H1 (cell line): ENCODE data around the gene TAPBPL. TPM values are rescaled to one million over a fixed set of nuclear protein-coding genes. Genes with fewer than 3 reads are reported as not detected.

ENCODE experiments used
- CTCF ChIA-PET: fragments of 300-600 bp; sonication (Branson Sonifier 250); formaldehyde crosslinking; loops from one replicate; lab custom pipeline; 2021; ENCODE audit not compliant: partially characterized antibody; lab: Charles Lee
- POLR2A ChIA-PET: fragments of 300-600 bp; sonication (Branson Sonifier 250); formaldehyde crosslinking; loops from one replicate; lab custom pipeline; 2021; ENCODE audit warnings: inconsistent platforms; ENCODE audit not compliant: partially characterized antibody; lab: Charles Lee
- DNase-seq, 2 experiments: peaks; one replicate each; pipeline versions ENCODE4 v3.0.0 to v3.0.0-alpha.2; 2010 to 2022; ENCODE audit warnings: low spot score in 2 of 2, low read depth in 1 of 2, mixed read lengths in 1 of 2
- FAIRE-seq: peaks from 2 replicates; lab custom pipeline; 2011; peaks lifted over from hg19 to GRCh38; lab: Jason Lieb, UNC
- H2AFZ ChIP-seq: 2 replicates; pipeline ENCODE4 v1.8.1; 2012; ENCODE audit warnings: low read length, inconsistent platforms
- H2AK5ac ChIP-seq: 2 replicates; pipeline ENCODE4 v1.6.1; 2013; ENCODE audit warnings: low read depth, low read length
- H2BK120ac ChIP-seq: replicated peaks from 2 replicates; pipeline ENCODE3; 2013; ENCODE audit warnings: low read depth, low read length, inconsistent platforms
- H2BK12ac ChIP-seq: 2 replicates; pipeline ENCODE4 v1.6.1; 2013; ENCODE audit warnings: low read depth, low read length
- H2BK15ac ChIP-seq: 2 replicates; pipeline ENCODE4 v1.6.1; 2013; ENCODE audit warnings: low read length
- H2BK20ac ChIP-seq: 2 replicates; pipeline ENCODE4 v1.6.1; 2013; ENCODE audit warnings: low read length
- H2BK5ac ChIP-seq: 2 replicates; pipeline ENCODE4 v1.6.1; 2013; ENCODE audit warnings: low read depth, low read length
- H3K14ac ChIP-seq: 2 replicates; pipeline ENCODE4 v1.6.1; 2013; ENCODE audit warnings: inconsistent platforms; ENCODE audit not compliant: insufficient read length
- H3K18ac ChIP-seq: 2 replicates; pipeline ENCODE4 v1.6.1; 2013; ENCODE audit warnings: low read length; ENCODE audit errors: extremely low read depth
- H3K23ac ChIP-seq: 2 replicates; pipeline ENCODE4 v1.6.1; 2013; ENCODE audit warnings: inconsistent platforms; ENCODE audit not compliant: insufficient read length
- H3K23me2 ChIP-seq: 2 replicates; pipeline ENCODE4 v1.6.1; 2013; ENCODE audit warnings: low read depth, low read length
- H3K27ac ChIP-seq: 2 replicates; pipeline ENCODE4 v1.6.1; 2011; ENCODE audit warnings: low read depth, low read length, inconsistent platforms
- H3K27me3 ChIP-seq, 4 experiments: replicated peaks in 1 of 4; 1 replicate in 1 of 4; 2 replicates in 3 of 4; pipeline versions ENCODE4 v1.6.1 to v1.8.1; 2011 to 2013; ENCODE audit warnings: low read length in 3 of 4, mild to moderate bottlenecking in 3 of 4, inconsistent platforms in 2 of 4, mixed read lengths in 2 of 4, moderate library complexity in 1 of 4; ENCODE audit not compliant: control insufficient read depth in 3 of 4, insufficient read depth in 3 of 4; ENCODE audit errors: extremely low read depth in 1 of 4
- H3K36me3 ChIP-seq, 4 experiments: 2 replicates each; pipeline versions ENCODE4 v1.6.1 to v1.8.1; 2011 to 2013; ENCODE audit warnings: mild to moderate bottlenecking in 4 of 4, low read length in 3 of 4, moderate library complexity in 2 of 4, control low read depth in 1 of 4, inconsistent platforms in 1 of 4; ENCODE audit not compliant: insufficient read depth in 4 of 4, control insufficient read depth in 2 of 4
- H3K4ac ChIP-seq: replicated peaks from 2 replicates; pipeline ENCODE3; 2013; ENCODE audit warnings: low read length, low read depth, mixed read lengths, inconsistent platforms; ENCODE audit not compliant: insufficient read length
- H3K4me1 ChIP-seq, 4 experiments: replicated peaks in 1 of 4; 1 replicate in 1 of 4; 2 replicates in 3 of 4; pipeline versions ENCODE4 v1.6.1 to v1.8.1; 2011 to 2013; ENCODE audit warnings: low read length in 3 of 4, inconsistent platforms in 2 of 4, mixed read lengths in 1 of 4; ENCODE audit not compliant: insufficient read depth in 4 of 4, control insufficient read depth in 3 of 4
- H3K4me2 ChIP-seq, 2 experiments: 2 replicates each; pipeline versions ENCODE4 v1.6.1 to v1.8.1; 2011 to 2013; ENCODE audit warnings: low read depth in 2 of 2, low read length in 2 of 2, control low read depth in 1 of 2, inconsistent platforms in 1 of 2, mild to moderate bottlenecking in 1 of 2; ENCODE audit not compliant: insufficient read depth in 1 of 2
- H3K4me3 ChIP-seq, 4 experiments: fragments of 200-600, 300-600 bp in 1 of 4; sonication (generic), shearing (Covaris generic), sonication (Bioruptor Twin) in 1 of 4; 2 replicates each; pipeline versions ENCODE4 v1.5.1 to v1.8.1; 2011 to 2016; ENCODE audit warnings: low read length in 4 of 4, low read depth in 3 of 4, control low read depth in 2 of 4, inconsistent platforms in 2 of 4, mild to moderate bottlenecking in 2 of 4, mixed read lengths in 1 of 4, moderate library complexity in 1 of 4; ENCODE audit not compliant: insufficient read depth in 2 of 4; ENCODE audit errors: extremely low read depth in 1 of 4
- H3K56ac ChIP-seq: replicated peaks from 2 replicates; pipeline ENCODE3; 2013; ENCODE audit warnings: low read depth, mild to moderate bottlenecking, mixed read lengths, low read length, inconsistent platforms; ENCODE audit not compliant: insufficient read length
- H3K79me1 ChIP-seq: 2 replicates; pipeline ENCODE4 v1.6.1; 2013; ENCODE audit warnings: low read depth, low read length, control low read depth
- H3K79me2 ChIP-seq, 2 experiments: 2 replicates each; pipeline versions ENCODE4 v1.6.1 to v1.8.1; 2012 to 2013; ENCODE audit warnings: low read length in 2 of 2, mild to moderate bottlenecking in 2 of 2, inconsistent platforms in 1 of 2; ENCODE audit not compliant: insufficient read depth in 2 of 2, control insufficient read depth in 1 of 2
- H3K9ac ChIP-seq, 4 experiments: replicated peaks in 1 of 4; 1 replicate in 1 of 4; 2 replicates in 3 of 4; pipeline versions ENCODE4 v1.6.1 to v1.8.1; 2011 to 2013; ENCODE audit warnings: low read depth in 3 of 4, low read length in 3 of 4, control low read depth in 2 of 4, mild to moderate bottlenecking in 2 of 4, moderate library complexity in 2 of 4, inconsistent platforms in 1 of 4; ENCODE audit errors: extremely low read depth in 1 of 4
- H3K9me3 ChIP-seq, 2 experiments: 2 replicates each; pipeline versions ENCODE4 v1.6.1 to v1.8.1; 2012 to 2013; ENCODE audit warnings: mild to moderate bottlenecking in 2 of 2, moderate library complexity in 2 of 2, control low read depth in 1 of 2, inconsistent platforms in 1 of 2, low read depth in 1 of 2, low read length in 1 of 2, mixed read lengths in 1 of 2; ENCODE audit not compliant: insufficient read depth in 2 of 2
- H4K20me1 ChIP-seq, 2 experiments: replicated peaks in 1 of 2; 2 replicates each; pipeline versions ENCODE3 to v1.8.1; 2011 to 2013; ENCODE audit warnings: inconsistent platforms in 2 of 2, low read length in 2 of 2, mild to moderate bottlenecking in 1 of 2; ENCODE audit not compliant: insufficient read depth in 2 of 2, control insufficient read depth in 1 of 2
- H4K5ac ChIP-seq: 2 replicates; pipeline ENCODE4 v1.6.1; 2013; ENCODE audit warnings: low read length, low read depth, mixed read lengths, inconsistent platforms; ENCODE audit not compliant: insufficient read length
- H4K8ac ChIP-seq: 2 replicates; pipeline ENCODE4 v1.8.0; 2013; ENCODE audit warnings: mild to moderate bottlenecking, moderate library complexity, low read length, inconsistent platforms; ENCODE audit not compliant: insufficient read depth; ENCODE audit errors: extremely low read depth
- H4K91ac ChIP-seq: replicated peaks from 2 replicates; pipeline ENCODE3; 2013; ENCODE audit warnings: low read length, mixed read lengths, inconsistent platforms; ENCODE audit not compliant: insufficient read length
- ASH2L ChIP-seq: fragments of 200-600, 300-600 bp; sonication (generic); IDR thresholded peaks from one replicate; pipeline ENCODE4 v1.7.1; 2017; ENCODE audit warnings: low read length
- BRCA1 ChIP-seq: IDR thresholded peaks from 2 replicates; pipeline ENCODE4 v1.6.1; 2012; ENCODE audit warnings: low read depth, low read length, improper control_type of control experiment
- CEBPB ChIP-seq: IDR thresholded peaks from 2 replicates; pipeline ENCODE4 v1.6.1; 2012; ENCODE audit warnings: low read depth, low read length
- GTF2F1 ChIP-seq: IDR thresholded peaks from 2 replicates; pipeline ENCODE4 v1.6.1; 2012; ENCODE audit warnings: low read depth, low read length, improper control_type of control experiment, borderline replicate concordance
- HDAC6 ChIP-seq: IDR thresholded peaks from one replicate; pipeline ENCODE4 v1.7.1; 2012; ENCODE audit warnings: low read depth, mild to moderate bottlenecking, inconsistent platforms, low read length, moderate library complexity
- PHF8 ChIP-seq: fragments of 200-600 bp; sonication (generic); conservative IDR thresholded peaks from 2 replicates; pipeline ENCODE4 v1.7.1; 2012; ENCODE audit warnings: low read depth, mild to moderate bottlenecking, inconsistent platforms, low read length, moderate library complexity
- RNF2 ChIP-seq: fragments of 200-900, 300-1000 bp; sonication (generic); IDR thresholded peaks from 2 replicates; pipeline ENCODE4 v1.7.1; 2016; ENCODE audit warnings: borderline replicate concordance, low read depth, mild to moderate bottlenecking, antibody characterized with exemption, low read length; ENCODE audit not compliant: poor library complexity, severe bottlenecking; ENCODE audit errors: missing control alignments
- SAP30 ChIP-seq: fragments of 300-600 bp; sonication (generic); IDR thresholded peaks from 2 replicates; pipeline ENCODE4 v1.7.1; 2012; ENCODE audit warnings: low read length, moderate library complexity, mild to moderate bottlenecking, inconsistent platforms; ENCODE audit not compliant: insufficient read depth, insufficient replicate concordance
- SP2 ChIP-seq: IDR thresholded peaks from 2 replicates; pipeline ENCODE4 v1.6.1; 2012; ENCODE audit warnings: mild to moderate bottlenecking, low read length, inconsistent platforms
- TBP ChIP-seq: IDR thresholded peaks from 2 replicates; pipeline ENCODE4 v1.6.1; 2011; ENCODE audit warnings: low read depth, low read length, improper control_type of control experiment
- USF2 ChIP-seq: IDR thresholded peaks from 2 replicates; pipeline ENCODE4 v1.6.1; 2011; ENCODE audit warnings: low read length, improper control_type of control experiment
- WGBS, 2 experiments: shearing (Covaris generic) in 1 of 2; methylation state at CpG; one replicate each; pipeline versions ENCODE4 v1.1.6 to v1.1.7; 2013 to 2015; ENCODE audit warnings: low lambda C conversion rate in 2 of 2, mixed read lengths in 2 of 2, inconsistent platforms in 1 of 2, low coverage in 1 of 2, missing lambda C conversion rate in 1 of 2; ENCODE audit not compliant: insufficient replicate concordance in 2 of 2, insufficient coverage in 1 of 2, insufficient read length in 1 of 2; ENCODE audit errors: extremely low coverage in 1 of 2, missing lambda C conversion rate in 1 of 2; 5-methylcytosine and 5-hydroxymethylcytosine counted together
- polyA plus RNA-seq, 7 experiments: library from polyadenylated mRNA; depleted of rRNA in 3 of 7; stranded (reverse) in 5 of 7; unstranded in 2 of 7; fragments of >200 nt in 5 of 7; fragments of 200-250 nt in 2 of 7; gene quantifications; 1 replicate in 5 of 7; 2 replicates in 1 of 7; 4 replicates in 1 of 7; pipeline versions ENCODE4 v1.2.1 to v1.2.3, GENCODE V29; 2011 to 2013; ENCODE audit warnings: missing spikeins in 2 of 7, mixed read lengths in 2 of 7
- total RNA-seq: library from RNA; stranded (reverse); fragmentation: NEBNext Ultra II Directional; extraction: Animal tissue kit (Norgen Biotek cat#: 25700); gene quantifications from 2 replicates; pipeline ENCODE4 v1.2.1, GENCODE V29; 2021
- TF ChIP-seq, protein P1 (sequence below): IDR thresholded peaks from 2 replicates; pipeline ENCODE4 v1.6.1; 2012; ENCODE audit warnings: inconsistent platforms

TAPBPL gene
- total and polyA plus RNA-seq, 2 of the 8 experiments (the other 6 are each of a cell fraction or from before 2014, with no cell fraction given): 0.61 to 1.5 TPM

GRCh38 chr12:6466184-6466573, 14.3 kb downstream of the TAPBPL start:
- Histone ChIP-seq H2BK20ac (no peak overlapping the region), H3K27me3 (no peaks in the 10 kb centered on the region; a peak in 1 of 7 replicates), H3K4ac (no peak overlapping the region), H3K27ac (no peak overlapping the region), H4K8ac (no peak overlapping the region), H3K79me2 (peaks cover 0 to 15% of the 10 kb centered on the region in 2 experiments; a peak in 2 of 4 replicates), H2AK5ac (no peak overlapping the region), H4K91ac (no peak overlapping the region), H4K5ac (no peak overlapping the region), H3K4me2 (no peak overlapping the region), H2BK15ac (no peak overlapping the region), H2BK120ac (no peak overlapping the region), H3K14ac (no peak overlapping the region), H4K20me1 (peaks cover 0 to 10% of the 10 kb centered on the region in 2 experiments), H3K18ac (no peak overlapping the region), H3K36me3 (peaks cover 5 to 36% (median 24%) of the 10 kb centered on the region in 4 experiments; a peak in 7 of 8 replicates), H3K9me3 (no peaks in the 10 kb centered on the region), H3K4me3 (no peak overlapping the region), H3K4me1 (peaks cover under 1 to 6% (median 2%) of the 10 kb centered on the region in 4 experiments; a peak in 3 of 7 replicates), H3K79me1 (peaks cover 4% of the 10 kb centered on the region), H3K23me2 (peaks cover 11% of the 10 kb centered on the region), H3K23ac (no peak overlapping the region), H2BK12ac (no peak overlapping the region), H3K9ac (no peak overlapping the region), H2BK5ac (no peak overlapping the region), H3K56ac (no peak overlapping the region), H2AFZ (no peak overlapping the region)
- ChIA-PET POLR2A (interaction anchor here (0.8 to 3.0 kb wide), 17 partner anchors 9 to 111 kb away, joined by 3 to 17 read pairs (median 4); partner anchors contain the start of genes GAPDH and MRPL51), CTCF (interaction anchor here (0.7 to 10.5 kb wide), 54 partner anchors 9 to 478 kb away, joined by 3 to 202 read pairs (median 7); partner anchors contain the start of genes CD27, MRPL51, TAPBPL and TNFRSF1A)
- 89% methylated on average over 5 of the region's 5 CpGs; no CpG with 5 or more reads in 1 of the 2 experiments for WGBS, 2 experiments
- no peak for FAIRE-seq
- DNase-seq: no peak
- no peak for TF ChIP-seq ASH2L
- TF ChIP-seq HDAC6: no peak
- TF ChIP-seq RNF2: no peak
- no peak for TF ChIP-seq SP2
- TF ChIP-seq, protein P1, sequence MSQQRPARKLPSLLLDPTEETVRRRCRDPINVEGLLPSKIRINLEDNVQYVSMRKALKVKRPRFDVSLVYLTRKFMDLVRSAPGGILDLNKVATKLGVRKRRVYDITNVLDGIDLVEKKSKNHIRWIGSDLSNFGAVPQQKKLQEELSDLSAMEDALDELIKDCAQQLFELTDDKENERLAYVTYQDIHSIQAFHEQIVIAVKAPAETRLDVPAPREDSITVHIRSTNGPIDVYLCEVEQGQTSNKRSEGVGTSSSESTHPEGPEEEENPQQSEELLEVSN: no peak
- TF ChIP-seq BRCA1: no peak
- TF ChIP-seq CEBPB: no peak
- TF ChIP-seq GTF2F1: no peak
- no peak for TF ChIP-seq USF2
- no peak for TF ChIP-seq TBP
- TF ChIP-seq SAP30: no peak
- no peak for TF ChIP-seq PHF8
